Measurements from ENCODE around the gene ADCY1.
A peak's percentile ranks its signal among the peaks of the same experiment; 100 is the strongest.

ADCY1 gene

GRCh38 chr7:45681596-45682357 lies 107.6 kb downstream of the ADCY1 start:
- Histone ChIP-seq H3K4me3 (ENCODE audit: extremely low read depth, insufficient read depth, low read length, poor library complexity, severe bottlenecking) (no peak overlapping the region), H3K36me3 (ENCODE audit: control insufficient read depth, insufficient read depth, low read length) (no peaks in the 10 kb centered on the region), H3K4me1 (ENCODE audit: control insufficient read depth, insufficient read depth, low read length, poor library complexity, severe bottlenecking) (peaks cover 19% of the 10 kb centered on the region), H3K27ac (ENCODE audit: low read depth, low read length, severe bottlenecking) (no peak overlapping the region), H3K9me3 (ENCODE audit: control insufficient read depth, low read length) (no peaks in the 10 kb centered on the region)
- WGBS, 2 experiments (ENCODE audit: insufficient coverage in 2 of 2), result 91 to 97% methylated on average over 10 to 13 of the region's 13 CpGs

GRCh38 chr7:45682358-45682735 lies 108.2 kb downstream of the ADCY1 start:
- no peaks in the 10 kb centered on the region for H3K9me3 ChIP-seq (ENCODE audit: control insufficient read depth, low read length)
- no peaks in the 10 kb centered on the region for H3K36me3 ChIP-seq (ENCODE audit: control insufficient read depth, insufficient read depth, low read length)
- peaks cover 19% of the 10 kb centered on the region for H3K4me1 ChIP-seq (ENCODE audit: control insufficient read depth, insufficient read depth, low read length, poor library complexity, severe bottlenecking)
- H3K27ac ChIP-seq (ENCODE audit: low read depth, low read length, severe bottlenecking), result peak overlapping the region; percentile 57
- WGBS, 2 experiments (ENCODE audit: insufficient coverage in 2 of 2), result 89 to 98% methylated on average over 5 of the region's 7 CpGs
- H3K4me3 ChIP-seq (ENCODE audit: extremely low read depth, insufficient read depth, low read length, poor library complexity, severe bottlenecking), result no peak overlapping the region

GRCh38 chr7:45682836-45683555 lies 108.8 kb downstream of the ADCY1 start:
- H3K4me1 ChIP-seq (ENCODE audit: control insufficient read depth, insufficient read depth, low read length, poor library complexity, severe bottlenecking), result peaks cover 19% of the 10 kb centered on the region
- 86 to 93% methylated on average over 6 of the region's 7 CpGs for WGBS, 2 experiments (ENCODE audit: insufficient coverage in 2 of 2)
- H3K4me3 ChIP-seq (ENCODE audit: extremely low read depth, insufficient read depth, low read length, poor library complexity, severe bottlenecking), result no peak overlapping the region
- no peaks in the 10 kb centered on the region for H3K36me3 ChIP-seq (ENCODE audit: control insufficient read depth, insufficient read depth, low read length)
- H3K27ac ChIP-seq (ENCODE audit: low read depth, low read length, severe bottlenecking), result peak overlapping the region; percentile 57
- no peaks in the 10 kb centered on the region for H3K9me3 ChIP-seq (ENCODE audit: control insufficient read depth, low read length)

- Histone ChIP-seq H3K36me3 (ENCODE audit: control insufficient read depth, insufficient read depth, low read length) (no peaks in the 10 kb centered on the region), H3K4me3 (ENCODE audit: extremely low read depth, insufficient read depth, low read length, poor library complexity, severe bottlenecking) (no peak overlapping the region), H3K9me3 (ENCODE audit: control insufficient read depth, low read length) (no peaks in the 10 kb centered on the region), H3K27ac (ENCODE audit: low read depth, low read length, severe bottlenecking) (peak overlapping the region; percentile 52), H3K4me1 (ENCODE audit: control insufficient read depth, insufficient read depth, low read length, poor library complexity, severe bottlenecking) (peaks cover 19% of the 10 kb centered on the region)
- 91 to 96% methylated on average over 12 of the region's 13 CpGs for WGBS, 2 experiments (ENCODE audit: insufficient coverage in 2 of 2)
These were observed 109.5 kb downstream of the ADCY1 start for GRCh38 chr7:45683556-45684148.

GRCh38 chr7:45684910-45685618 lies 110.9 kb downstream of the ADCY1 start:
- H3K36me3 ChIP-seq (ENCODE audit: control insufficient read depth, insufficient read depth, low read length), result no peaks in the 10 kb centered on the region
- H3K4me1 ChIP-seq (ENCODE audit: control insufficient read depth, insufficient read depth, low read length, poor library complexity, severe bottlenecking), result peaks cover 30% of the 10 kb centered on the region
- 84 to 87% methylated on average over 7 of the region's 8 CpGs for WGBS, 2 experiments (ENCODE audit: insufficient coverage in 2 of 2)
- H3K27ac ChIP-seq (ENCODE audit: low read depth, low read length, severe bottlenecking), result no peak overlapping the region
- no peaks in the 10 kb centered on the region for H3K9me3 ChIP-seq (ENCODE audit: control insufficient read depth, low read length)
- H3K4me3 ChIP-seq (ENCODE audit: extremely low read depth, insufficient read depth, low read length, poor library complexity, severe bottlenecking), result no peak overlapping the region

- Histone ChIP-seq H3K27ac (ENCODE audit: low read depth, low read length, severe bottlenecking) (no peak overlapping the region), H3K36me3 (ENCODE audit: control insufficient read depth, insufficient read depth, low read length) (no peaks in the 10 kb centered on the region), H3K4me3 (ENCODE audit: extremely low read depth, insufficient read depth, low read length, poor library complexity, severe bottlenecking) (no peak overlapping the region), H3K9me3 (ENCODE audit: control insufficient read depth, low read length) (no peaks in the 10 kb centered on the region), H3K4me1 (ENCODE audit: control insufficient read depth, insufficient read depth, low read length, poor library complexity, severe bottlenecking) (peaks cover 33% of the 10 kb centered on the region)
- 95 to 98% methylated on average over 9 to 10 of the region's 11 CpGs for WGBS, 2 experiments (ENCODE audit: insufficient coverage in 2 of 2)
These were observed 111.6 kb downstream of the ADCY1 start for GRCh38 chr7:45685619-45686240.

- no peak overlapping the region for H3K4me3 ChIP-seq (ENCODE audit: extremely low read depth, insufficient read depth, low read length, poor library complexity, severe bottlenecking)
- H3K4me1 ChIP-seq (ENCODE audit: control insufficient read depth, insufficient read depth, low read length, poor library complexity, severe bottlenecking), result peaks cover 32% of the 10 kb centered on the region
- H3K27ac ChIP-seq (ENCODE audit: low read depth, low read length, severe bottlenecking), result no peak overlapping the region
- WGBS, 2 experiments (ENCODE audit: insufficient coverage in 2 of 2), result 88 to 96% methylated on average over 14 to 17 of the region's 19 CpGs
- no peaks in the 10 kb centered on the region for H3K36me3 ChIP-seq (ENCODE audit: control insufficient read depth, insufficient read depth, low read length)
- H3K9me3 ChIP-seq (ENCODE audit: control insufficient read depth, low read length), result no peaks in the 10 kb centered on the region
These were observed 112.4 kb downstream of the ADCY1 start for GRCh38 chr7:45686441-45687184.

- Histone ChIP-seq H3K36me3 (ENCODE audit: control insufficient read depth, insufficient read depth, low read length) (no peaks in the 10 kb centered on the region), H3K4me3 (ENCODE audit: extremely low read depth, insufficient read depth, low read length, poor library complexity, severe bottlenecking) (no peak overlapping the region)
- WGBS, 2 experiments (ENCODE audit: insufficient coverage in 2 of 2), result 87 to 100% methylated on average over 2 to 3 of the region's 3 CpGs
These were observed 113.0 kb downstream of the ADCY1 start for GRCh38 chr7:45687185-45687560.

GRCh38 chr7:45687721-45688120 lies 113.6 kb downstream of the ADCY1 start:
- Histone ChIP-seq H3K4me3 (ENCODE audit: extremely low read depth, insufficient read depth, low read length, poor library complexity, severe bottlenecking) (no peak overlapping the region), H3K36me3 (ENCODE audit: control insufficient read depth, insufficient read depth, low read length) (no peaks in the 10 kb centered on the region), H3K9me3 (ENCODE audit: control insufficient read depth, low read length) (no peaks in the 10 kb centered on the region), H3K27ac (ENCODE audit: low read depth, low read length, severe bottlenecking) (no peak overlapping the region), H3K4me1 (ENCODE audit: control insufficient read depth, insufficient read depth, low read length, poor library complexity, severe bottlenecking) (peaks cover 22% of the 10 kb centered on the region)
- 90 to 93% methylated on average over 3 of the region's 3 CpGs for WGBS, 2 experiments (ENCODE audit: insufficient coverage in 2 of 2)

More at GRCh38 chr7:45687185-45687560, 113.0 kb downstream of the ADCY1 start:
- Histone ChIP-seq H3K9me3 (ENCODE audit: control insufficient read depth, low read length) (no peaks in the 10 kb centered on the region), H3K4me1 (ENCODE audit: control insufficient read depth, insufficient read depth, low read length, poor library complexity, severe bottlenecking) (peaks cover 28% of the 10 kb centered on the region), H3K27ac (ENCODE audit: low read depth, low read length, severe bottlenecking) (no peak overlapping the region)

GRCh38 chr7:45688382-45688781 lies 114.2 kb downstream of the ADCY1 start:
- no peak overlapping the region for H3K27ac ChIP-seq (ENCODE audit: low read depth, low read length, severe bottlenecking)
- no peaks in the 10 kb centered on the region for H3K9me3 ChIP-seq (ENCODE audit: control insufficient read depth, low read length)
- H3K4me1 ChIP-seq (ENCODE audit: control insufficient read depth, insufficient read depth, low read length, poor library complexity, severe bottlenecking), result peaks cover 16% of the 10 kb centered on the region
- H3K4me3 ChIP-seq (ENCODE audit: extremely low read depth, insufficient read depth, low read length, poor library complexity, severe bottlenecking), result no peak overlapping the region
- H3K36me3 ChIP-seq (ENCODE audit: control insufficient read depth, insufficient read depth, low read length), result no peaks in the 10 kb centered on the region

Data from mesodermal cell (in vitro differentiated cells).